ENCODE data around the gene ALDH2.
"Not testable (repeated sequence)": the region's sequence is repeated elsewhere in the genome, so short reads cannot be mapped to it uniquely, and the experiment has no call there.

Gene ALDH2

GRCh38 chr12:111748867-111749266 lies 17.9 kb upstream of the ALDH2 start:
- no peaks in the 10 kb centered on the region for H3K27me3 ChIP-seq (ENCODE audit: insufficient read depth, low read length)
- H3K36me3 ChIP-seq (ENCODE audit: insufficient read depth, low read length), result peaks cover 59% of the 10 kb centered on the region
- H3K9me3 ChIP-seq (ENCODE audit: low read length), result no peaks in the 10 kb centered on the region
- H2AFZ ChIP-seq (ENCODE audit: low read depth, low read length), result no peak overlapping the region
- H3K4me3 ChIP-seq (ENCODE audit: low read length), result no peak overlapping the region
- H3K4me1 ChIP-seq (ENCODE audit: insufficient read depth, low read length), result no peaks in the 10 kb centered on the region

- no peaks in the 10 kb centered on the region for H3K27me3 ChIP-seq (ENCODE audit: insufficient read depth, low read length)
- no peak overlapping the region for H2AFZ ChIP-seq (ENCODE audit: low read depth, low read length)
- no peaks in the 10 kb centered on the region for H3K9me3 ChIP-seq (ENCODE audit: low read length)
- peaks cover 57% of the 10 kb centered on the region for H3K36me3 ChIP-seq (ENCODE audit: insufficient read depth, low read length)
- H3K4me1 ChIP-seq (ENCODE audit: insufficient read depth, low read length), result no peaks in the 10 kb centered on the region
- no peak overlapping the region for H3K4me3 ChIP-seq (ENCODE audit: low read length)
These were observed 17.3 kb upstream of the ALDH2 start for GRCh38 chr12:111749391-111749790.

- H3K4me3 ChIP-seq (ENCODE audit: low read length), result no peak overlapping the region
These were observed 13.4 kb upstream of the ALDH2 start for GRCh38 chr12:111753144-111753881.

GRCh38 chr12:111754671-111755070 lies 12.1 kb upstream of the ALDH2 start:
- H3K27me3 ChIP-seq (ENCODE audit: insufficient read depth, low read length), result no peaks in the 10 kb centered on the region
- H2AFZ ChIP-seq (ENCODE audit: low read depth, low read length), result no peak overlapping the region
- H3K4me1 ChIP-seq (ENCODE audit: insufficient read depth, low read length), result peaks cover 5% of the 10 kb centered on the region

More at GRCh38 chr12:111753144-111753881, 13.4 kb upstream of the ALDH2 start:
- H2AFZ ChIP-seq (ENCODE audit: low read depth, low read length), result no peak overlapping the region
- H3K4me1 ChIP-seq (ENCODE audit: insufficient read depth, low read length), result peaks cover 5% of the 10 kb centered on the region
- no peaks in the 10 kb centered on the region for H3K9me3 ChIP-seq (ENCODE audit: low read length)
- no peaks in the 10 kb centered on the region for H3K27me3 ChIP-seq (ENCODE audit: insufficient read depth, low read length)
- peaks cover 48% of the 10 kb centered on the region for H3K36me3 ChIP-seq (ENCODE audit: insufficient read depth, low read length)

GRCh38 chr12:111756196-111756595 lies 10.5 kb upstream of the ALDH2 start:
- no peak overlapping the region for H3K4me3 ChIP-seq (ENCODE audit: low read length)
- peaks cover 29% of the 10 kb centered on the region for H3K36me3 ChIP-seq (ENCODE audit: insufficient read depth, low read length)
- no peaks in the 10 kb centered on the region for H3K27me3 ChIP-seq (ENCODE audit: insufficient read depth, low read length)
- H3K9me3 ChIP-seq (ENCODE audit: low read length), result no peaks in the 10 kb centered on the region
- peaks cover 7% of the 10 kb centered on the region for H3K4me1 ChIP-seq (ENCODE audit: insufficient read depth, low read length)
- H2AFZ ChIP-seq (ENCODE audit: low read depth, low read length), result no peak overlapping the region

More at GRCh38 chr12:111754671-111755070, 12.1 kb upstream of the ALDH2 start:
- Histone ChIP-seq H3K9me3 (ENCODE audit: low read length) (no peaks in the 10 kb centered on the region), H3K4me3 (ENCODE audit: low read length) (no peak overlapping the region), H3K36me3 (ENCODE audit: insufficient read depth, low read length) (peaks cover 36% of the 10 kb centered on the region)

- no peak overlapping the region for H2AFZ ChIP-seq (ENCODE audit: low read depth, low read length)
- H3K36me3 ChIP-seq (ENCODE audit: insufficient read depth, low read length), result peaks cover 29% of the 10 kb centered on the region
- H3K27me3 ChIP-seq (ENCODE audit: insufficient read depth, low read length), result no peaks in the 10 kb centered on the region
- no peaks in the 10 kb centered on the region for H3K9me3 ChIP-seq (ENCODE audit: low read length)
- H3K4me1 ChIP-seq (ENCODE audit: insufficient read depth, low read length), result peaks cover 7% of the 10 kb centered on the region
- H3K4me3 ChIP-seq (ENCODE audit: low read length), result no peak overlapping the region
These were observed 10.1 kb upstream of the ALDH2 start for GRCh38 chr12:111756681-111757080.

- H3K36me3 ChIP-seq (ENCODE audit: insufficient read depth, low read length), result peaks cover 29% of the 10 kb centered on the region
- H3K27me3 ChIP-seq (ENCODE audit: insufficient read depth, low read length), result no peaks in the 10 kb centered on the region
- H3K9me3 ChIP-seq (ENCODE audit: low read length), result no peaks in the 10 kb centered on the region
- no peak overlapping the region for H3K4me3 ChIP-seq (ENCODE audit: low read length)
- H3K4me1 ChIP-seq (ENCODE audit: insufficient read depth, low read length), result peaks cover 11% of the 10 kb centered on the region
- no peak overlapping the region for H2AFZ ChIP-seq (ENCODE audit: low read depth, low read length)
These were observed 9.2 kb upstream of the ALDH2 start for GRCh38 chr12:111757361-111758119.

- H3K4me1 ChIP-seq (ENCODE audit: insufficient read depth, low read length), result peaks cover 11% of the 10 kb centered on the region
- H3K9me3 ChIP-seq (ENCODE audit: low read length), result no peaks in the 10 kb centered on the region
- peaks cover 29% of the 10 kb centered on the region for H3K36me3 ChIP-seq (ENCODE audit: insufficient read depth, low read length)
- H3K27me3 ChIP-seq (ENCODE audit: insufficient read depth, low read length), result no peaks in the 10 kb centered on the region
- no peak overlapping the region for H2AFZ ChIP-seq (ENCODE audit: low read depth, low read length)
- H3K4me3 ChIP-seq (ENCODE audit: low read length), result no peak overlapping the region
These were observed 8.6 kb upstream of the ALDH2 start for GRCh38 chr12:111758120-111758561.

GRCh38 chr12:111759271-111759670 lies 7.5 kb upstream of the ALDH2 start:
- no peak overlapping the region for H2AFZ ChIP-seq (ENCODE audit: low read depth, low read length)
- H3K27me3 ChIP-seq (ENCODE audit: insufficient read depth, low read length), result no peaks in the 10 kb centered on the region
- H3K4me3 ChIP-seq (ENCODE audit: low read length), result no peak overlapping the region
- H3K4me1 ChIP-seq (ENCODE audit: insufficient read depth, low read length), result peaks cover 11% of the 10 kb centered on the region
- peaks cover 23% of the 10 kb centered on the region for H3K36me3 ChIP-seq (ENCODE audit: insufficient read depth, low read length)
- no peaks in the 10 kb centered on the region for H3K9me3 ChIP-seq (ENCODE audit: low read length)

GRCh38 chr12:111759991-111760390 lies 6.7 kb upstream of the ALDH2 start:
- no peak overlapping the region for H3K4me3 ChIP-seq (ENCODE audit: low read length)
- H3K27me3 ChIP-seq (ENCODE audit: insufficient read depth, low read length), result no peaks in the 10 kb centered on the region
- no peaks in the 10 kb centered on the region for H3K9me3 ChIP-seq (ENCODE audit: low read length)
- peaks cover 19% of the 10 kb centered on the region for H3K36me3 ChIP-seq (ENCODE audit: insufficient read depth, low read length)
- H2AFZ ChIP-seq (ENCODE audit: low read depth, low read length), result no peak overlapping the region
- H3K4me1 ChIP-seq (ENCODE audit: insufficient read depth, low read length), result peaks cover 11% of the 10 kb centered on the region

GRCh38 chr12:111761099-111761498 lies 5.6 kb upstream of the ALDH2 start:
- Histone ChIP-seq H3K9me3 (ENCODE audit: low read length) (no peaks in the 10 kb centered on the region), H3K27me3 (ENCODE audit: insufficient read depth, low read length) (no peaks in the 10 kb centered on the region), H3K4me3 (ENCODE audit: low read length) (no peak overlapping the region), H3K36me3 (ENCODE audit: insufficient read depth, low read length) (peaks cover 10% of the 10 kb centered on the region), H3K4me1 (ENCODE audit: insufficient read depth, low read length) (peaks cover 11% of the 10 kb centered on the region), H2AFZ (ENCODE audit: low read depth, low read length) (no peak overlapping the region)

GRCh38 chr12:111761706-111762105 lies 5.0 kb upstream of the ALDH2 start:
- H3K27me3 ChIP-seq (ENCODE audit: insufficient read depth, low read length), result no peaks in the 10 kb centered on the region
- no peak overlapping the region for H3K4me3 ChIP-seq (ENCODE audit: low read length)
- no peak overlapping the region for H2AFZ ChIP-seq (ENCODE audit: low read depth, low read length)

GRCh38 chr12:111763552-111763951 lies 3.2 kb upstream of the ALDH2 start:
- not testable (repeated sequence) for H3K9me3 ChIP-seq (ENCODE audit: low read length); H3K36me3 ChIP-seq (ENCODE audit: insufficient read depth, low read length); H2AFZ ChIP-seq (ENCODE audit: low read depth, low read length); H3K27me3 ChIP-seq (ENCODE audit: insufficient read depth, low read length); H3K4me3 ChIP-seq (ENCODE audit: low read length)
- H3K4me1 ChIP-seq (ENCODE audit: insufficient read depth, low read length), result peaks cover 17% of the 10 kb centered on the region

More at GRCh38 chr12:111761706-111762105, 5.0 kb upstream of the ALDH2 start:
- Histone ChIP-seq H3K9me3 (ENCODE audit: low read length) (no peaks in the 10 kb centered on the region), H3K4me1 (ENCODE audit: insufficient read depth, low read length) (peaks cover 15% of the 10 kb centered on the region), H3K36me3 (ENCODE audit: insufficient read depth, low read length) (peaks cover 4% of the 10 kb centered on the region)
